Activated T-cell treated with anti-CD3 and anti-CD28 coated beads for 4 hours (primary cell): Measurements from ENCODE around the gene COQ8B.
"Not testable (repeated sequence)": the region's sequence is repeated elsewhere in the genome, so short reads cannot be mapped to it uniquely, and the experiment has no call there.

Experiments used
- DNase-seq: peaks from one replicate; pipeline ENCODE4 v3.0.0-alpha.2; 2020

Gene COQ8B

GRCh38 chr19:40716482-40717324, at the start of gene COQ8B, which contains the start of gene ITPKC:
TSS of gene COQ8B (minus strand) at chr19:40716886. CDS start at chr19:40714632, 2,254 bp downstream.
TSS of gene ITPKC (plus strand) at chr19:40717112. CDS start at chr19:40717136, 24 bp downstream.
- peak; percentile 100 for DNase-seq

GRCh38 chr19:40766385-40766784, 49.7 kb upstream of the COQ8B start:
- DNase-seq: not testable (repeated sequence)

- DNase-seq: no peak
Measured at GRCh38 chr19:40763963-40764362, 47.3 kb upstream of the COQ8B start.

- DNase-seq: no peak
Measured at GRCh38 chr19:40763526-40763925, 46.8 kb upstream of the COQ8B start.

GRCh38 chr19:40762754-40763470, 46.2 kb upstream of the COQ8B start:
- DNase-seq: no peak

- DNase-seq: no peak
Measured at GRCh38 chr19:40759352-40759751, 42.7 kb upstream of the COQ8B start.

GRCh38 chr19:40758491-40758890, 41.8 kb upstream of the COQ8B start:
- DNase-seq: no peak

- no peak for DNase-seq
Measured at GRCh38 chr19:40756502-40757110, 39.9 kb upstream of the COQ8B start.

- no peak for DNase-seq
Measured at GRCh38 chr19:40755791-40756190, 39.1 kb upstream of the COQ8B start.

GRCh38 chr19:40755248-40755624, 38.5 kb upstream of the COQ8B start:
- DNase-seq: no peak

GRCh38 chr19:40754611-40755247, 38.0 kb upstream of the COQ8B start:
- DNase-seq: peak; percentile 33

- no peak for DNase-seq
Measured at GRCh38 chr19:40752257-40752781, 35.6 kb upstream of the COQ8B start.

GRCh38 chr19:40750874-40751537, 34.3 kb upstream of the COQ8B start, which contains the start of gene SNRPA:
TSS of gene SNRPA (plus strand) at chr19:40751203. CDS start at chr19:40751409, 206 bp downstream.
- DNase-seq: peak; percentile 93

GRCh38 chr19:40750058-40750873, 33.6 kb upstream of the COQ8B start, which contains the start of gene ACTMAP:
TSS of gene ACTMAP (minus strand) at chr19:40750477. CDS start at chr19:40749803, 674 bp downstream.
- DNase-seq: peak; percentile 99

GRCh38 chr19:40747536-40747935, 30.9 kb upstream of the COQ8B start:
- DNase-seq: no peak

- no peak for DNase-seq
Measured at GRCh38 chr19:40745402-40745780, 28.7 kb upstream of the COQ8B start.

- DNase-seq: no peak
Measured at GRCh38 chr19:40744554-40745401, 28.1 kb upstream of the COQ8B start.

GRCh38 chr19:40743926-40744325, 27.2 kb upstream of the COQ8B start:
- DNase-seq: no peak

- DNase-seq: no peak
Measured at GRCh38 chr19:40742886-40743285, 26.2 kb upstream of the COQ8B start.

- no peak for DNase-seq
Measured at GRCh38 chr19:40742477-40742876, 25.8 kb upstream of the COQ8B start.
